GM23338 (cell line): ENCODE data around the gene ZBTB34.

Experiments used
- CTCF ChIP-seq, 2 experiments: fragments of 200-600 bp in 1 of 2; sonication (generic) in 1 of 2; conservative IDR thresholded peaks; 2 replicates each; pipeline versions ENCODE4 v1.5.1 to v1.6.1; 2016 to 2017; ENCODE audit warnings: antibody characterized with exemption in 2 of 2, low read depth in 2 of 2, mild to moderate bottlenecking in 2 of 2, moderate library complexity in 1 of 2
- EZH2 ChIP-seq: fragments of 200-600 bp; sonication (generic); IDR thresholded peaks from one replicate; pipeline ENCODE4 v1.8.0; 2017; ENCODE audit warnings: antibody characterized with exemption, mild to moderate bottlenecking, low read depth; ENCODE audit not compliant: unreplicated experiment
- EZH2phosphoT487 ChIP-seq: fragments of 200-600 bp; sonication (generic); IDR thresholded peaks from one replicate; pipeline ENCODE4 v1.8.1; 2018; ENCODE audit warnings: antibody characterized with exemption; ENCODE audit not compliant: unreplicated experiment
- JUNB ChIP-seq: IDR thresholded peaks from one replicate; pipeline ENCODE4 v1.6.1; 2016; ENCODE audit warnings: antibody characterized with exemption; ENCODE audit not compliant: unreplicated experiment
- NANOG ChIP-seq: IDR thresholded peaks from 2 replicates; pipeline ENCODE4 v1.6.1; 2016; ENCODE audit warnings: antibody characterized with exemption, borderline replicate concordance
- POLR2AphosphoS5 ChIP-seq: IDR thresholded peaks from 2 replicates; pipeline ENCODE4 v1.6.1; 2016; ENCODE audit warnings: antibody characterized with exemption, low read depth
- REST ChIP-seq: IDR thresholded peaks from one replicate; pipeline ENCODE4 v1.6.1; 2018; ENCODE audit warnings: antibody characterized with exemption; ENCODE audit not compliant: unreplicated experiment
- ZNF331 ChIP-seq: fragments of 250-450 bp; sonication (Bioruptor Pico); IDR thresholded peaks from 2 replicates; pipeline ENCODE4 v1.5.0; 2020; ENCODE audit warnings: low read depth, mild to moderate bottlenecking, moderate library complexity

- TF ChIP-seq CTCF (conservative IDR thresholded peaks at IDR 0.05; ENCODE audit: low read depth in 2 of 2) (no peak), POLR2AphosphoS5 (no peak), EZH2phosphoT487 (no peak), EZH2 (no peak), REST (no peak), JUNB (no peak), NANOG (no peak), ZNF331 (no peak)
These were observed 74.0 kb downstream of the ZBTB34 start for GRCh38 chr9:126934441-126934840.
